Stimulated activated CD4-positive, alpha-beta T cell treated with anti-CD3 and anti-CD28 coated beads, Interleukin-15, amount 100 ng/mL, for 48 hours (primary cell): ENCODE measurements around the gene CSDE1.

ENCODE experiments used
- DNase-seq, 2 donors: peaks; one replicate each; pipeline ENCODE4 v3.0.0-alpha.2; 2020; ENCODE audit warnings: low read depth in 2 of 2

Gene CSDE1

DNA sequence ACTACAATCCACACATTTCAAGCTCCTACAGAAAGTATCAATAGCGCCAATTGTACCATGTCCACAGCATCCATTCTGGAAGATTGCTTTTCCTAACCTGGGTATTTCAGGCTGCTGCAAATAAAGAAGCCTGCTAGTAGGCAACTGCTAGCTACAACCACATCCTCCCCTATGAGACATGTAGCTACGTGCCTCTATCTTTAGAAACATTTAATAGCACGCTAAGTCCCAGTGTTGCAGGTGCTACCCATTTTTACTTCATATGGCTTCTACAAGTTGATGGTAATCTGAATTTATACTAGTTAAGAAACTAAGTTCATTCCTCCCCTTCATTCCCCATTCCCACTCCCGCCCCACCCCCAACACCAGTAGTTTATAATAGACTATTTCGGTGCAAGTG is 55.0 kb downstream of the CSDE1 start:
- DNase-seq = no peak

DNA sequence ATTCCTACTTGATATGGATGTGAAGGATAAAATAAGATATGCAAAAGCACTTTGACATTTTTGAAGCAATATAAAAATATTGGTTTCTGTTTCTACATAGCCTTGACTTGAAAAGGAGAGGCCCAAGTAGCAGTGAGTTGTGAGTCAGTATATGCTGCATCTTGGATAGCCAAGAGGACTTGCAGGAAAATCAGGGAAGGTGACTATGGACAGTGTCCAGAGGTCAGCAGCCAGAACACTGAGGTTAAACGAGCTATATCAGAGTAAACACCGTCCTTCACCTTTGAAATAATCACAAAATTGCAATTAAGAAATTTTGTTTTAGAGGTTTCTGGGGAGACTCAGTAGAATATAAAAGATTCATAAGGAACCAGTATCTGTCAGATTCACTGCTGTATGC is 55.9 kb downstream of the CSDE1 start:
- DNase-seq = no peak

DNA sequence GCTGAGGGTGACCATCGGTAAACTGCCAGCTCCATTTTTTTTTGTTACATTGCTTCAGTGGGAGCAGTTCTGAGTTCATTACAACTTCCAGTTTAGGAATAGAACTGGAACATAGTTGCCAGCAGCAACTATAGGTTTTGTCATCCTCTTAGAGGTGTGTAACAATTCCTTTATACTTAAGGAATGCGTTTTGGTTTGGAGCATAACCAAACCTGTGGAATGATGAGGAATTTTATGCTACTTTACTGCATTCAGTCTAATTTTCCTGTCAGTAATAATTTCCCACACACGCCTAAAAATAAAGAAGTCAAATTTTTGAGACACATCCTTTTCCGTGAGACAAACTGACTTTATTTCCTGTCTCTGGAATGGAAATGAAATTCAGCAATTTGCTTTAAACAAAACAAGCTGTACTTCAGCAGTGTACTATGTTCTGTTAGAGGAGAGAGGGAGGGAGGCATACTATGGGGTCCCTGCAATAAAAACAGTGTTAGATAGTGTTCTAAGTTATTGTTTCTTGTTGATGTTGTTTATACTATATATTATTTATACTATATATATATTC is 57.7 kb downstream of the CSDE1 start:
- no peak for DNase-seq

DNA sequence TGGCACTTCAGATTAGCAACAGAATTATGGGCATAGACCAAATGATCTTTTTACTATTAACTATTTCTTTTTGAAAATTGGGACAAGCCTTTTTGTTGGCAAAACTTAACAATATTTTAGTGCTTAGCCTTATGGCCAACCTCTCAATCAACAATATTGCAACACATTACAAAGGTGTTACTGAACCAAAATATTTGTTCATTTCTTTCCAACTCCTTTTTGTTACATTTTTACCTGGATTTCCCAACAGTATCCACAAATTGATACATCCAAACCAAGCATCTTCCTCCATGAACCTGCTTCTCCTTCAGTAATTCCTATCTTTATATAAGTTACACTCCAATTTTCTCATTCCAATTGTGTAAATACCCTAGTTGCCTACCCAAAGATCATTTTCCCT is 61.0 kb downstream of the CSDE1 start:
- DNase-seq = no peak

DNA sequence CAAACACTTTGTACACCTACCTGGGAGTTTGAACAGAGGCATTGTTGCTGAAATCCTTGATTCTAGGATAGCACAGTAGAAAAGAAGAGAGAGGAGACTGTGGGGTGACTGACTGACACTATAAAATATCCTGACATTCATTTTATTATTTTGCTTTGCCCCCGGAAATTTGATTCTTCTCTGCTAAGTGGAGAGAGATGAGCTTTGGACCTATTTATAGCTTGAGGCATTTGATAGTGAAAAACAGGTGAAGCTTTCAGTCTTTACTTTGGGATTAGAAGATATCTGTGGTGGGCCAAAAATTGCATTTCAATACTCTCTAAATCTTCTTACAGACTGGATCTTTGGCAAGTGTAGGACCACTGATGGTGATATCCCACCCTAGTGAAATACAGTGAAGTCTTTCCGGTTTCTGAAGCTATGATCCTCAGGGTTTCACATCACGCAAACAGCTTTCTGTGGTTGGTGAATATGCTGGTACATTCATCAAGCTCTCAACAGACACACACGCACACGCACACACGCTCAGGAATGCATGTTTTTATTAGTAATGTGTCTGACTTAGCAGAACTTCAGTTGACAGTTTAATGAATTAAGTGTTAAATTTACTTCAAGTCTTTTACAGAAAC is 62.2 kb downstream of the CSDE1 start, which contains the start of gene AMPD1:
TSS of gene AMPD1 (minus strand) at position 117 of the 629 bp plus-strand sequence. CDS start at position 42, 75 bp downstream.
- no peak for DNase-seq

DNA sequence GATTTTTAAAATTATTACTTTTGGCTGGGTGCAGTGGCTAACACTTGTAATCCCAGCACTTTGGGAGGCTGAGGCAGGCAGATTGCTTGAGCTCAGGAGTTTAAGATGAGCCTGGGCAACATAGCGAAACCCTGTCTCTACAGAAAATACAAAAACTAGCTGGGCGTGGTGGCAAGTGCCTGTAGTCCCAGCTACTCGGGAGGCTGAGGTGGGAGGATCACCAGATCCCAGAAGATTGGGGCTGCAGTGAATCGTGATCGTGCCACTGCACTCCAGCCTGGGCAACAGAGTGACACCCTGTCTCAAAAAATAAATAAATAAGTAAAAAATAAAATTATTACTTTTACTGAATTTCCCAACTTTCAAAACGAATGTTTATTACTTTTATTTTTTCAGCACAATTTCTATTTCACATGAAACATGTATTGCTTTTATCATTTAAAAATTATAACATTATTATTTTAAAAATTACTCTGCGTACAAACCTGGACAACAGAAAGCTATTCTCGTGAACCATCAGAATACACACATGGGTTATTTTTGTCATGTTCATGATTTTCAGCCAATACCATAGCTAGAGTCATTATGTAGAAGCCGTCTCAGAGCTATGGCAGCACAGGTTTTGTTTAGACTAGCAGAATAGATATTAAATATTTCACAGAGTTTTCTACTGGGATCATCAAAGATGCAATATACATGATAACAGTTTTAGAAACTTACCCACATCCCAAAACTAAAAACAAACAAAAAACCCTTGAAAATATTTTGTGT is 63.1 kb downstream of the CSDE1 start:
- DNase-seq = no peak

DNA sequence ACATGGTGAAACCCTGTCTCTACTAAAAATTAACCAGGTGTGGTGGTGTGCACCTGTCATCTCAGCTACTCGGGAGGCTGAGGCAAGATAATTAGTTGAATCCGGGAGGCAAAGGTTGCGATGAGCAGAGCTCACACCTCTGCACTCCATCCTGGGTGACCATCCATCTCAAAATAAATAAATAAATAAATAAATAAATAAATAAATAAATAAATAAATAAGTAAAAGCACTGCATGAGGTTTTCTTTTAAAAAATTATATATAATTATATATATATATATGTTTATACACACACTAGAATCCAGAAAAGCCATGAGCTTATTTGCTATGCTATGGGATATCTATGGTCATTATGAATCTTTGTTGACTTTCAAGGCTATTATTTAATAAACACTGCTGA is 64.8 kb downstream of the CSDE1 start:
- DNase-seq = no peak

DNA sequence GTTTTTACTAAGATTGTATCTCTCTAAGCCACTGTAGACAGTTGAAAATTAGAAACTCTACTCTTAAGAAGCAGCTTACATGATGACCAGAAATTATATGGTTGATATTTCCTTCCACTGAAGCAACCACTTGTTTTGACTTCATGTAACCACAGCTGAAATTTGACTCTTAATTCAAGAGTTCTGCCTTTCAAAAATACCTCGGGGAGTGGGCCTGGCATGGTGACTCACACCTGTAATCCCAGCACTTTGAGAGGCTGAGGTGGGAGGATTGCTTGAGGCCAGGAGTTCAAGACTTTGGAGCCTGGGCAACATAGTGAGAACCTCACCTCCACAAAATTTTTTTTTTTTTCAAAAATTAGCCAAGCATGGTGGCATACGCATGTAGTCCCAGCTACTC is 66.7 kb downstream of the CSDE1 start:
- DNase-seq = no peak

DNA sequence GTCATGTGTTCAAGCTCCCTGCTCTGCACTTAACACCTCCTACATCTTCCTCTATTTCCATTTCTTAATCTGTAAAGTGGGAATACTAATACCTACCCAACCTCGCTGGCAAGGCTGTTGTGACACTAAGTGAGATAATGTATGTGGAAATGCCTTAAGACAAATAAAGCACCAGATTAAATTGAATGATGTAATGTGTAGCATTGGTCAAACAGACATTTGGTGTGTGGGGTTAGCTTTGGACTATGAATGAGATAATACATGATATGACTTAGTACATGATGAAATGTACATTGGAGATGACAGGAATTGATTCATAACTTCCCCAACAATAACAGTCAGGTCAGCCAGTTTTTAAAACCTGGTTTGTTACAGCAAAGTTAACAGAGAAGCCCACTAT is 67.6 kb downstream of the CSDE1 start:
- no peak for DNase-seq

DNA sequence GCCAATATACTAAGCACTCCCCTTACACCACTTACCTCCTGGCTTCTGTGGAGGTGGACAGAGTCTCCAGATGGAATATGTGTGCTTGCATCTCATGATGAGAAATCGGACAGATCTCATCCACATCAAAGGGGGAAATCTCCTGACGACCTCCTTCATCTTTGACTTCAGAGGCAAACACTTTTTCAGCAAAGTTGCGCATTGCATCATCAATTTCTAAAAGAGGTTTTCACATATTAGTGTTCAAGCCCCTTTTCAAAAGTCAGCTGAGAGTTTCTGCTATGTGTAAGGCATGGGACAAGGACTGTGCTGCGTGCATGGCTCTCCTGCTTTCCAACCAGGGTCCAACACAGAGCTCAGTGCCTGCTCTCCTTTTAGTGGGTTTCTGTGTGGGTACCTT is 69.3 kb downstream of the CSDE1 start:
- DNase-seq = no peak

DNA sequence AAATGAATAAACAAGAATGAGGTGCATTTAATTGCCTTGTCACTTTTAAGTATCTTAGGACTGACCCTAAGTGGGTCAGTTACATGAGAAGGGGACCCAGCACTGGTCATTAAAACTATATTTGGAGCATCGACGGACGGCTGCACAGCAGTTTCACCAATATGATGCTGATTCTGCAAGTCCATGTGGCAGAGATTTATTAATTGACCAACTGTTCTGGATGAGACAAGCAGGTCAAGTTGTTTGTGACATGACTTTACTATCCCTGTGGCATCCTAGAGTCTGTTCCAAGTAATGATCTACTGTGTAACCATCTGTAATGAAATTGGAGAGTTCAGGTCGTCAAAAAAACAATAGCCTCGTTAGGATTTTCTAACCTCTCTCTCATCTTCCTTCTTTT is 71.9 kb downstream of the CSDE1 start:
- DNase-seq = no peak

DNA sequence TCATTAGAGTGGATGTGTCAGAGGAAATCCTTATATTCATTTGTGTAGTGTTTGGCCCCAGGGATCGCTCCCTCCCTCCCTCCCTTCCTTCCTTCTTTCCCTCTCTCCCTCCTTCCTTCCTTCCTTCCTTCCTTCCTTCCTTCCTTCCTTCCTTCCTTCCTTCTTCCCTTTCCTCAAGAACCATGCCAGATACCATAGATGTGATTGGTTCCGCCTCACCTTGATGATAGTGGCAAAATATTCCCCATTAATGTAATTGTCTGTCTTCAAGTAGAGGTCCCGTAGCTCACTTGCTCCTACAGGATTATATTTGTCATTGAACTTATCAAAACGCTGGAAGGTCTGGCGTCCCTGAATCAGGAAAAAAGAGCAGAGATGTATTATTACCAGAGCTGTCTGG is 80.1 kb downstream of the CSDE1 start:
- DNase-seq = no peak

DNA sequence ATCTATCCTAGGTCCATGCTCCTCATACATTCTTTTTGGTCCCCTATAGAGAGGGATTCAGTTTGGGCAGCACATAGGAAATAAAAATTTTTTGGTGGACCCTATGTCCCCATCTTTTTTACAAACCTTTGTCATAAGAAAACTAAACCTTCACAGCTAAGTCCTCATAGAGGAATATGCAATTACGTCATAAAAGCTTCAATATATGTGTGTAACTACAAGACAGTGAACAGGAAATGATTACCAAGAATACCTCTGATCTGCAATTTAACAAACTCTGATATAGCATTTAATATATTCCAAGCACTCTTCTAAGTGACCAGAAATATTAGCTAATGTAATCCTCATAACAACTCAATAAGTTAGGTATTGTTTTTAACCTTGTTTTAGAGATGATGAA is 81.7 kb downstream of the CSDE1 start:
- DNase-seq = no peak

DNA sequence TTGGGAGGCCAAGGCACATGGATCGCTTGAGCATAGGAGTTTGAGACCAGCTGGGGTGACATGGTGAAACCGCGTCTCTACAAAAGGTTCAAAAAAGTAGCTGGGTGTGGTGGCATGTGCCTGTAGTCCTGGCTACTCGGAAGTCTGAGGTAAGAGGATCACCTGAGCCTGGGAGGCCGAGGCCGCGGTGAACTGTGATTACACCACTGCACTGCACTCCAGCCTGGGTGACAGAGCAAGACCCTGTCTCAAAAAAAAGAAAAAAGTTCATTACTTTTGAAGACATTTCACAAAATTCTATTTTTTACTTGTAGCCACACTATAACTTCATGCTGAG is 85.9 kb downstream of the CSDE1 start:
- DNase-seq = no peak

DNA sequence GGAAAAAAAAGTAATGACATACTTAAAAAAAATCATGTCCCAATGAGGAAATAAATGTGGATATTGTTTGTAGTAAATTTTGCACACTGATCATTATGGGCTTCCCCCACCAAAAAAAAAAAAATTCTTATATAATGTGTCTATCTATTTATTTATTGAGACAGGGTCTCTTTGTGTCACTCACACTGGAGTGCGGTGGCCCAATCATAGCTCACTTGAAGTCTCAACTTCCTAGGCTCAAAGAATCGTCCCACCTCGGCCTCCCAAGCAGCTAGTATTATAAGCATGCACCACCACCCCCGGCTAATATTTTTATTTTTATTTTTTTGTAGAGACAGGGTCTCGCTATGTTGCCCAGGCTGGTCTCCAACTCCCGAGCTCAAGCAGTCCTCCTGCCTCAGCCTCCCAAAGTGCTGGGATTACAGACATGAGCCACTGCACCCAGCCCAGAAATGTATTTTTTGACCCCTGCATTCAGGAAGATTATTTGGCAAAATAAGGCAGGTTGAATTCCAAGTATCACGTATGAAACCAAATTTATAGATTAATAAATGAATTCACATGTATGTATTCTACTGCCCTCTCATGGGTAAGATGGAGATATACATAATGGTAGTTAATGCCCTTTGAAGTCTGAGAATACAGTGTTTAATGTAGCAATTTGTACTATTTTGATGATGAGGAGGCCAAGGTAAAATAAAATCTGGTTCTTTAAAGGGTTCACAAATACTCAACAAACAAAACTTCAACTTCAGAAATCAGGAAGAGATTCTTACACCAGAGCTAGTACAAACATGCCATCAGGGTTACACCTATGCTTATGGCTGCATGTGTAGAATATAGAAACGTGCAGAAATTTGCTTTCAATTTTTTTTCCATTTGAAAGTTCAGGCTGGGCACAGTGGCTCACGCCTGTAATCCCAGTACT is 86.5 kb downstream of the CSDE1 start:
- DNase-seq = no peak

DNA sequence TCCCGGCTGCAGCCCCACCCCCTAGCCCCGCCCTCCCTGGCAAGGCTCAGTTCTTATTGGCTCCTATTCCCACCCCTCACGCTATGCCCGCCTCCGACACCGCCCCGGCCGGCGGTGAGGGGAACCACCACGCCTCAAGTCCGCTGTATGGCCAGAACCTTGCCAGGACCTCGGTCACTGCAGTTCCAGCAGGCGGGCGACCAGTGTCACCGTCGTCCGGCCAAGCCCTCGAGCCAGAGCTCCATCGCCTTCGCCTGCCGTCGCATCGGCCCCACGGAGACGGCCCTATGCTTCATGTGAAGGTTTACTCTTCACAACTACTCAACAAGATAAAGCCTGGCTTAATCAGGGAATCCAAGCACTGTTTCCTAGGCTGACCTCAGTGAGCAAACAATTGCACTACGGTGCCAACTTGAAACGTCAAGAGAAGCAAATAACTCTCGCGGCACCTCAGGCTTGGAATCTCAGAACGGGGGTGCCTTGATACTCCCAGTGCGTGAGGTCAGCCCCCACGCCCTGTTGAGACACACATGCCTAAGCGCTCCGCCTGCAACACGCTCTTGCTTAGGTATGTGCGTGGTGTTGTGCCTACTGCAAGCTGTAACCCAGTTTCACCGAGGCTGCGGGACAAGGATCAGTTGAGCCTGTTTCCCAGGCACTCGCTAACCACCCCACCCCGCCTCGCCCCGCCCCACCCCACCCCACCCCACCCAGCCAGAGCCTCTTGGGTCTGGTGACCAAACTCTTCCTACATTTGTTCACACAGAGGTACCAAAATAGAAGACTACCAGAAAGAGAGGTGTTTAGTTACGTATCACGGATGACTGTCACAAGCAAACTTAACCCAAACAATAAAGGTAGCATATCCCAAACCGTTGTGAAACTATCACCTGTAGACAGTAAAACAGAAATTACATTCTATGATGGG is 87.4 kb downstream of the CSDE1 start:
- DNase-seq = peak in 1 of 2 donors; percentile 88

DNA sequence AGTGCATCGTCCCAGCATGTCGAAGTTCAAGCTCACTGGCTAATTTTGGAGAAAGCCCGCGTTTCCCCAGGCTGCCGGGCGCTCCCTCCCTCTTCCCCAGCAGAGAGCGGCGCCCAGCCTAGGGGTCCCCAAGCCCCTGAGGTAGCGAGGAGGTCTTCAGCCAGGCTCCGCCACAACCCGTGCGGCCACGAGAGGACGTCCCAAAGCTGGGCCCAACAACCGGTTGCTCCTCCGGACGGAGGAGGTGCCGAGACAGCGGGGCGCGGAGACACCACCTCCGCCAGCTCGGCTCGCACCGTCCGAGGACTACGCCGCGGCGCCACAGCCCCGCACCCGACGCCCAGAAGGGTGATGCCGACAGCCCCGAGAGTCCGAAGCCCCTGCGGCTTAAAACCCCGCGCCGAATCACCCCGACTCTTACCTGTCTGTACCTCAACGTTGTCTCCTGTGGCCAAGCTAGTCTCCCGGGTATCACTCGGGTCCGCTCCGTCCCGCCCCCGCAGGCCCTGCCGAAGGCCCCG is 88.2 kb downstream of the CSDE1 start, which contains the start of gene DENND2C:
TSS of gene DENND2C (minus strand) at position 488 of the 521 bp plus-strand sequence. CDS start 44,065 bp downstream, outside the sequence.
- peak in 1 of 2 donors; percentile 67 for DNase-seq

DNA sequence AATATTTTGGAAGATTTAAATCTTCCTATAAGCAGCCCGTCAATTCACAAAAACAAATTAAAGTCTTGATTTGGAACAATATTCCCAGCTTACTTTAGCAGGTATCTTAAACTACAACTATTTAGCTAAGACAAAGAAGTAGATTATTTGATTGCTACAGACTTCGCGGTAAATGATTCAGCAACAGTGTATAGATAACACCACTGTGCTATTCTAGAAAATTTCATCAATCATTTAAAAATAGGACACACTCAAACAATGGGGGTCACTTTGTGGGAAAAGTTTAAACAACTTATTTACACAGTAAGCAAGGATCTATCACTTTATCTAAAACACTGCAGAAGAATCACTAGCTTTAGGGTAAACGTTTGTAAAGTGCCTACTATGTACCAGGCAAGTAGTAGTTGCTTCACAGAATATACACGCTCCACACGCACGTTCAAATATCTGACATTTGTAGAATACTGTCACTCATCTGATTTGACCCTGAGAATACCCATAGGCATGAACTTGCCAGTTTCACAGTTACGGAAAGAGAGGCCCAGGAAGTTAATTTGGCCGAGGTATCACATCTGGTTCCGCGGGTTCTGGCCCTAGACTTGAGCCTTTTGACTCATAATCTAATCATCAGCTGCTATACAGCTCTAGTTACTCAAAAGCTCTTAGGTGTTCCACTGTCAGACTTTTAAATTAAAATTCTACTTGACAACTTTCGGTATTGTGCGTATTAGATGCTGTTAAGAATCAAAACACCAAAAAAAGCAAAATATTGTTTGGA is 88.8 kb downstream of the CSDE1 start:
- no peak for DNase-seq

DNA sequence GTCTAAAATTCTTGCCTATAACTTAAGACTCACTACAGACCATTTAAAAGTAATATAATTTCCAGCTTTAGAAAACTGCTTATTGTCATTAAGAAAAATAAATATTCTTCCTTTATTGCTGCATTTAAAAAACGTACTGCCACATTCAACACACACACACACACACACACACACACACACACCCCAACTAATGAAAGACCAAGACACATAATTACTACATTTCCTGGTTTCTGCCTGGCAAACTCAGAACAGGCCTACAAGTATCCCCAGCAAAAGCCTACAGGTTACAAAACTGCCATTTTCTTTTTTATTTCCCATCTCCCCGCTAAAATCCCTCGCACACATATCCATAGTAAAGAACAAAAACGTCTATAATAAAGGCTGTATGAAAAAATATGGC is 89.4 kb downstream of the CSDE1 start:
- DNase-seq = no peak

DNA sequence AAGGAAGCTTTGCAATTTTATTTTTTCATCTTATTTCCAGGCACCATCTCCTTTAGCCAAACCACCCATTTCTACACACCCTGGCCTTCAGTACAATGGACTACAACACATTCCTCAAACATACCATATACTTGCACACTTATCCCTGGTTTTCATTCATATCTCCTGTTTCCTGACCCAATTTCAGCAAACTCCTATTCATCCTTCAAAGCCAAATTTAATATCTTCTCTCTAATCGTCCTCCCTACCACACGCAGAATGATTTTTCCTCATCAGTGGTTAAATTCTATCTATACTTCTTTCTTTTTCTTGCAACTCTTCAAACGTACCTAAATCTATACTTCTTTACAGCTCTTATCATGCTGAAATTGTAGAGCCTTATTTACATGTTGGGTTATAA is 90.8 kb downstream of the CSDE1 start:
- no peak for DNase-seq
